Fibroblast of upper back skin (primary cell): ENCODE data around the gene OR4D6.
"Not testable (repeated sequence)": the region's sequence is repeated elsewhere in the genome, so short reads cannot be mapped to it uniquely, and the experiment has no call there.

Experiments
- DNase-seq: peaks from one replicate; pipeline ENCODE4 v3.0.0-alpha.2; 2013

Gene OR4D6

DNA sequence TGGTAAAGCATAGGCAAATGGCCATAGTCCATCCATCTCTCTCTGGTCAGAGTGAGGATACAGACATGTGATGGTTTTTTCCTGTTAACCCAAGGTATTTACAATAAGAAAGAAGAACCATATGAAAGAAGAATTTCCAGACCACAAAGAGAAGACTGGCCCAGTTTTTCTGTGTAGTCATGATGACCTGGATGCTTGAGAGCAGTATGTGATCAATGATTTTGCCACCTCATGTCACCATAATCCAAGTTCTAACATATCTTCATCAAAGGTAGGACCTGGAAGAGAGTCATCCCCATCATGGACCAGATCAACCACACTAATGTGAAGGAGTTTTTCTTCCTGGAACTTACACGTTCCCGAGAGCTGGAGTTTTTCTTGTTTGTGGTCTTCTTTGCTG lies at the start of gene OR4D6:
TSS of gene OR4D6 (plus strand) at position 301 of the 400 bp plus-strand sequence. CDS start at position 301, 0 bp downstream.
- DNase-seq, result no peak

DNA sequence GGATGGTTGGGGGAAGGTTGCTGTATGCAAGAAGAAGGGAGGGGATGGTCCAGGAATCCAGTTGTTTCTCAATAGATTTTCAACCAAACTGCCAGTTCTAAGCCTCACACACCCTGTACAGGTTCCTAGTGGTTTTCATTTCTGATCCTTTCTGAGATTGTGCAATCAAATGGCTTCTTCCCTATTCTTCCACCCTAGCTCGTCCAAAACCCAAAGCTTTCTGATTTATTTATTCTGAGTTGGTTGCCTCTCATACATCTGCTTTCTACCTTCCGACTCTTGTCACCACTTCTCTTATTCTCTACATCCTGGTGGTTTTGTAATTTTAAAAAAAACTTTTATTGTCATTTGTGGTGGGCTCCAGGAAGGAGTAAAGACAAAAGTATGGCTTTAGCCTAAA lies 43.1 kb upstream of the OR4D6 start:
- DNase-seq, result no peak

DNA sequence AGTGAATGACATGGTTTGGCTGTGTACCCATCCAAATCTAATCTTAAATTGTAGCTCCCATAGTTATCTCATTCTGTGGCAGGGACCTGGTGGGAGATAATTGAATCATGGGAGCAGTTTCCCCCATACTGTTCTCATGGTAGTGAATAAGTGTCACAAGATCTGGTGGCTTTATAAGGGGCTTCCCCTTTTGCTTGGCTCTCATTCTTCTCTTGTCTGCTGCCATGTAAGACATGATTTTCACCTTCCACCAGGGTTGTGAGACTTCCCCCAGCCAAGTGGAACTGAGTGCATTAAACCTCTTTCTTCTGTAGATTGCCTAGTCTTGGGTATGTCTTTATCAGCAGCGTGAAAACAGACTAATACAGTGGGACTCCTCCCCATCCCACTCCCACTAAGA lies 41.6 kb upstream of the OR4D6 start:
- no peak for DNase-seq

DNA sequence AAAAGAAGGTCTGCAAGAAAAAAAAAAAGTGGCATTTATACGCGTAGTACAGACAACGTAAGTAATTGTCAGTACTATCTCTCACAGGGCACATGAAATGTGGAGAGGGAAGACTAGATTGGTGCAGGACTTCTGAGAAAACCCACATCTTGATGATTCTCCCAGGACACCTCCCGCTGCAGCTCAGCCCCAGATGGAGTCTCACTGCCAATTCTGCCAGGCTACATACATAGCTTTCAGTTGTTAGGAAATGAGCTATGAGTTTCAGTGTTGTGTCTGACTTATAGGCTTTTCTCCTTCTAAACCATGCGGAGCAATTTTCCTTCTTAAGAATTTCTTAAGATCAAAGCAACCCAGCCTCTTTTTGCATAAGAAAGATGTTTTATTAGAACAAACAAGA lies 40.1 kb upstream of the OR4D6 start:
- no peak for DNase-seq

DNA sequence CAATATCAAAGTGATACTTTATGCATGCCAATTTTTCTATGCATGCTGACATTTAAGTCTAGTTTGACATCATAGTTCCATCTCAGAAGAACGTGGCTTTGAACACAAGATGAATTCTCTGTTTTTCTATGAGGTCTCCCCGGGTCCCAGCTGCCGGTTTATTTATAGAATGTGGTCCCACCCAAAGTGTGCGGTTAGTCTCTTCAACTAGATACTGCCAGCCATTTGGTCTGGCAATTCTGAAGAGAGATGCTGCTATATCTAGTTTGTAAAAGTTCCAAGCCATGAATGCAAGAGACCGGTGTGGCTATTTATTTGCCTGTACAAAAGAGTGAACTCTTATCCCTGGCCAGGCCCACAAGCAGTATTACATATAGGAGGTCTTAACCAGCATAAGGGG lies 39.7 kb upstream of the OR4D6 start:
- no peak for DNase-seq

DNA sequence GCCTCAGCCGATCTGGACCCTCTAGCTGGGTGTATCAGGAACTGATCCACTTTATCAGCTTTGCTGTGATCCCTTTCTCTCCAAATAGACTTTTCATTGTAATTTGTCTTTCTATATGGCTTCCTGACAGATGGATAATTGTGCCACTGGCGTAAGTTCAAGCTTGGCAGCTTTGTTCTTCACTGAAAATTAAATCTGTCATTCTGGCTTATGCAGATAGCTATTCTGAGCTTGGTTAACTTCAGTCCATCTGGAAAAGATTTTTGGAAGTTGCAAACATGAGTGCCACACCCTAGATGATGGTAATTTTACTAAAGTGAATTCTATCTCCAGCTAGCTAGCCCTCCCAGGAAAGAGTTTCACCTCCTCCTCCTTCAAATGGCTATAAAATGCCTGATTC lies 38.6 kb upstream of the OR4D6 start:
- DNase-seq, result no peak

DNA sequence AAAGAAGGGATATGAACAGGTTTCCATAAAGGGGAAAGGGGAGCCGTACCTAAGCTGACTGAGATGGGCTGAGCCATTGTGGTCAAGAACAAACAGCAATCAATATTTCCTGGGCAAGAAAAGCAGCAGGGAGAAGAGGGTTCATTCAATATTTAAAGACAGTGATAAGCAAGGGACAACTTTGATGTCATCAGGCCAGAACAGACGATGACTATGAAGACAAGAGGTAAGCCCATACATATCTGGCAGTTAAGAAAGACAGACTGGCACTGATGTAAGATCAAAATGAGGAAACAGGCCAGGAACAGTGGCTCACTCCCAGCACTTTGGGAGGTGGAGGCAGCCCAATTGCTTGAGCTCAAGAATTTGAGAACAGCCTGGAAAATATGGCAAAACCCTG lies 32.9 kb upstream of the OR4D6 start:
- DNase-seq, result no peak

DNA sequence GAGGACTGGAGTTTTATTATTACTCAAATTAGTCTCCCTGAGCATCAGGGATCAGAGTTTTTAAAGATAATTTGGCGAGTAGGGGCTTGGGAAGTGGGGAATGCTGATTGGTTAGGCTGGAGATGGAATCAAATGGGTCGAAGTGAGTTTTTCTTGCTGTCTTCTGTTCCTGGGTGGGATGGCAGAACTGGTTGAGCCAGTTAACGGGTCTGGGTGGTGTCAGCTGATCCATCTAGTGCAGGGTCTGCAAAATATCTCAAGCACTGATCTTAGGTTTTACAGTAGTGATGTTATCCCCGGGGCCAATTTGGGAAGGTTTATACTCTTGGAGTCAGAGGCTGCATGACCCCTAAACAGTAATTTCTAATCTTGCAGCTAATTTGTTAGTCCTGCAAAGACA lies 31.6 kb upstream of the OR4D6 start:
- DNase-seq, result no peak

DNA sequence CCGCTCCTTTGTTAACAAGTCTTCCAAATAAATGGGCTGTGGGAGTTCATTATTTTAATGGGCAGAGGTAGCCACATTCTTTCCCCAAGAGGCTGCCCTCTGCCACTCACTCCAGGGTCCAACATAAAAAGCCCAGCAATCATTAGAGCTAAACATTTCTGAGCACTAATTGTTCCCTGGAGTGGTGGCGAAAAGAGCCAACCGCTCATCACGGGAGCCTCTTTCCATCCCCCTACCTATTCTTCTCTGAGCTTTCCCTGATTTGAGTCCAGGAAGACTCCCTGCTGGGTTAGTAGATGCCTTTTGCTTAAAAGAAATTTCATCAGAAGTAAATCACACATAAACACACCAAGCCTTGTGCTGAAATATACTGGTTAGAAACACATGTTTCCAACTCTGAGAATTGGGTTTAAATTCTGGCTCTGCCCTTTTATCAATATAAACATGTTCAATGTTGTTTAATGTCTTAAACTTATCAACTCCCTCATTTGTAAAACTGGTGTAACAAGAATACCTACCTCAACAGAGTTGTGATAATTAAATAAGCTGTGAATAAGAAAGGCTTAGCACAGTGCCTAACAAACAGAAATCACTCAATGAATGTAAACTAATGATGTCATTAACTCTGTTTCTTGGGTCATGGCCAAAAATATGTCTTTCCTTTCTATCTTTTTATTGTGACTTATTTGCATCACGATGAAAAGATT lies 30.2 kb upstream of the OR4D6 start, which contains the start of gene OR5A2:
TSS of gene OR5A2 (minus strand) at position 53 of the 707 bp plus-strand sequence. CDS start 3,460 bp downstream, outside the sequence.
- DNase-seq, result peak; percentile 1

DNA sequence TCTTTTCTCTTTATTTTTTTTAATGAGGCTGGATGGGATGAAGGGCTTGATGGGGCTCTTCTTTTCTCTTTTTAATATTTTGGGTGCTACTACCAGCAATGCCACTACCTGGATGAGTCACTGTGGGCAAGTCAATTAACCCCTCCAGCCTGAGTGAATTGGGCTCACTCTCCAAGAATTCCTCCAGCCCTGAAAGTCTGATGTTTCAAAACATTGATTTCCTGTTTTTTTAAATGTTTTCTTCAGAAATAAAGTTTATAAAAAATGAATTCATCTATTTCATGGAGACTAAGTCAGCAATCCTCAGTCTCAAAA lies 29.7 kb upstream of the OR4D6 start:
- DNase-seq, result no peak

DNA sequence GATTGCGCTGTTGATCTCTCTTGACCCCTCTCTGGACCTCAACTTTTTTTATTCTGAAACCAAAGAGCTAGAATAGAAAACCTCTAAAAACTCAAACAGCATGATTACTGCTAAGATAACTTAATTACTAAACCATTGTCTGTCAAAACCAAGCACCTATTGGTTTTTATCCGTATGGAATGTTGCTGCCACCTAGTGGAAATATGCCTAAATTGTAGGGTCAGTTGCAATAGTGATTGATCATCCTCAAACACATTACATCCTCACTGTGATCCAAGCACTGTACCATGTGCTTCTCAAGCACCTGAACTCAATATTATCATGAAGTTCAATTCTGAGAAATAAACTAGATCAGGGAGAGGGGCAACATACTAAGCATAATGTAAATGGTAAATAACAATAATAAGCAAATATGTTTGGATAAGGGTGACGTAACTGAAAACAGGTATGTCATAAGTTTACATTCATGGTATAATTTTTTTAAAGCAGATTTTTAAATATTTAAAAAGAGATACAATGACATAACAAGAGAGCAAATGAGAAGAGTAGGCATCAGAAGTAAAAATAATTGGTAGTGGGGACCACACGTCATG lies 26.7 kb upstream of the OR4D6 start:
- peak; percentile 36 for DNase-seq

DNA sequence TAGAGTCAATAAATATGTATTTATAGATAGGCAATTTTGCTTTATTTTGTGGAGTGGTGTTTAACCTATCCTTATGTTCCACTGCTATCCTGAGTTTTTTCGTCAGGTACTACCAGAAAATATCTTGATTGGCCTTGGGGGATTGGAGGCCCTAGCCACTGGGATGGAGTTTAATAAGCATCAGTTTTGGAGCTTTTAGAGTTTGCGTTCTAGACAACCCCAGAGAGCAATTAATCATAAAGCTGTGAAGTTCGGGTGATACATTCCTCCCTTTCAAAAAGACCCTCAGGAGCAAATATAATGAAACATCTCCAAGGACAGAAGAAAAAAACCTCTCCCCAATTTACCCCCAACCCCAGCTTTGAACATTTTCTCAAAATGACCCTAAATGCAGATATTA lies 20.6 kb upstream of the OR4D6 start, which contains the start of gene OR5A1:
TSS of gene OR5A1 (plus strand) at position 301 of the 400 bp plus-strand sequence. CDS start 6,700 bp downstream, outside the sequence.
- DNase-seq, result no peak

DNA sequence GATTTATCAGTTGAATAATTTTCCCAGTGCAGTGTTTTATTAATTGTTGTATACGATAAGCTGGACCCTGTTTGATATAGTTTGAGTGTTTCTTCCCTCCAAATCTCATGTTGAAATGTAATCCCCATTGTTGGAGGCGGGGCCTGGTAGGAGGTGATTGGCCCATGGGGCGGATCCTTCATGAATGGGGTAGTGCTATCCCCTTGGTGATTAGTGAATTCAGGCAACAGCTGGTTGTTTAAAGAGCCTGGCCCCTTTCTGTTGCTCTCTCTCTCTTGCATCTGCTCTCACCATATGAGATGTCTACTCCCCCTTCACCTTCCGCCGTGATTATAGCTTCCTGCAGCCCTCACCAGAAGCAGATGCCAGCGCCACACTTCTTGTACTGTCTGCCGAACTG lies 19.0 kb upstream of the OR4D6 start:
- no peak for DNase-seq

DNA sequence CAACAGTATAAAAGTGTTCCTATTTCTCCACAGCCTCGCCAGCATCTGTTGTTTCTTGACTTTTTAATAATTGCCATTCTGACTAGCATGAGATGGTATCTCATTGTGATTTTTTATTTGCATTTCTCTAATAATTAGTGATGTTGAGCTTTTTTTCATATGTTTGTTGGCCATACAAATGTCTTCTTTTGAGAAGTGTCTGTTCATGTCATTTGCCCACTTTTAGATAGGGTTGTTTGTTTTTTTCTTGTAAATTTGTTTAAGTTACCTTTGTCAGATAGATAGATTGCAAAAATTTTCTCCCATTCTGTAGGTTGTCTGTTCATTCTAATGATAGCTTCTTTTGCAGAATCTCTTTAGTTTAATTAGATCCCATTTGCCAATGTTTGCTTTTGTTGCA lies 11.1 kb upstream of the OR4D6 start:
- not testable (repeated sequence) for DNase-seq

DNA sequence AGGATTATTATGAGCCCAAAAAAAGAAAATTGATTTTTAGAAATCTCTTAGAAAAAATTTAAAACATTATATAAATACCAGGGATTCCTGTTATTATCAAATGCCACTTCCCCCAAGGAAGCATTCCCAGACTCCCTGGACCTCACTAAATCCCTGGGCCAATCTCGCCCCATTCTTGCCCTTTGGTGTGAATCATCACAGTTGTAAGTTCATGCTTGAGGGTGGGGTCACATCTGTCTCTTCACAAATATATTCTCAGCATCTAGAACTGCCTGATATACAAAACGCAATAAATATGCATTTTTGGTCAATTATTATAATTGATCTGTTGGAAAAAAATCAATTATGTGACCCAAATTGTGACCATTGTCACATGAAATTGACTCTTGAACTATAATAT lies 8.3 kb upstream of the OR4D6 start:
- DNase-seq, result no peak

DNA sequence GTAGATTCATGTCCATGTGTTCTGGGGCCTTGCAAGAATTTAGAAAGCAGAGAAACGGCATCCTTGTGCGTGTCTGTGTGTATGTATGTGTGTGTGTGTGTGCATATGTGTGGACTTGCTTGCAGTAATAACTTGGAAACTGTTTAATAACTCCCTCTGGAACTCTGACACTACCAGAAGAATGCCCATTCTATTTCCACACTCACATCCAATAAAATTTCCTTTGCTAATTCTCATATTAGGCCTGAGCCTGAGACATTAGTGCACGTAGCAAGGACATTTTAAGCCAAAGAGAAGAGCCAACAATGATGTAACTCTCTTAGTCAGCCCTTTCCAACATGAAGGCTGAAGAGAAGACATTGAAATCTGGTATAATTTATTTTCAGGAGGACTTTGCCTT lies 3.2 kb downstream of the OR4D6 start:
- DNase-seq, result no peak

DNA sequence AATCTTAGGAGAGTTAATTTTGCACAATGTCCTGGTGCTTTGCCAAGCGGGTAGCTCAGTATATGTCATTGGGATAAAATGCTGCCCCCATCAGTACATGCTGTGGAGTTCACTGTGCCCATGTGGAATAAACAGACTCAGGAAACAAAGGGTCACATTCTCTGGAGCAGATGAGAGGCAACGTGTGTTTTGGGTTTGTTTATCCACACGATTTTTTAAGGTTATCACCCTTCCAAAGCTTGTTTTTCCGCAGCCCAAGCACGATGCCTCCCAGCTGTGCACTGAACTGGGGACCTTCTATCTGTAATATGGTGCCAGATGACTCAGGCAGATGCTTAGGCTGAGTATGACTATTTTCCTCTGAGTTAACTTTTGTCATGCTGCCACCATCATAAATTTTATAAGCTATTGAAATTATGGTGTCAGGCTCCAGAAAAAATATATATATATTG lies 6.5 kb downstream of the OR4D6 start:
- DNase-seq, result no peak

DNA sequence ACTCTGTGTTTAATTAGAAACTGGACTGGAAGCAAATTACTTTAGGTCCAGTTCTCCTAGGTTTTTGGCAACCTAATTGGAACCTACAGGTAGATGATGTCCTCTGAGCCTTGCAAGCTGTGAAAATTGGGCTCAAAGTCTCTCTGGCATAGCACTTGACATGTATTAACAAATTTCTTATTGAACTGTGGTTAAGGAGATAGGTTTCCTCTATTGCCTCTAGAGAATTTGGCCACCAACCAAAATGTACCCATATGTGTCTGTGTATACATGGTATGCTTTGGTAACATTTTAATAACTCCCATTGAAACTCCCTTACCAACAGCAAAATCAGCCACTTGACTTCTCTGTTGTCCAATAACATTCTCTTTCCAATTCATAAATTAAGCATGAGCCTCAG lies 16.3 kb downstream of the OR4D6 start, which contains the start of gene OR4D10:
TSS of gene OR4D10 (plus strand) at position 301 of the 400 bp plus-strand sequence. CDS start 4,115 bp downstream, outside the sequence.
- no peak for DNase-seq

DNA sequence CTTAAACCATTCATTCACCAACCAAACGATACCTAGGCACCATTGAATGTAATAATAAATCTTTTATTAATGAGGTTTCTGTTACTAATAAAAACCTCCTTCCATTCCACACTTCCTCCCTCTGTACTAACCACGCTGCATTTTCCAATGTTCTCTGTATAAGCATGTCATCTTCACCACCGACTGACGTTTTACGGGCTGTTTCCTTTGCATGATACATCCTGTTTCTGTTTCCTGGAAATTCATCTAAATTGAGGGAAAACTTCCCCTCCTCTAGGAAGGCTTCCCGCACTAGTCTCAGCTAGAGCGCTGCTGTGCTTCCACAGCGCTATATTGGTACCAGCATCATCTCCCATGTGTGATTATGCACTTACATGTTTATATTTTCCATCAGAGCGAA lies 18.4 kb downstream of the OR4D6 start:
- DNase-seq, result no peak

DNA sequence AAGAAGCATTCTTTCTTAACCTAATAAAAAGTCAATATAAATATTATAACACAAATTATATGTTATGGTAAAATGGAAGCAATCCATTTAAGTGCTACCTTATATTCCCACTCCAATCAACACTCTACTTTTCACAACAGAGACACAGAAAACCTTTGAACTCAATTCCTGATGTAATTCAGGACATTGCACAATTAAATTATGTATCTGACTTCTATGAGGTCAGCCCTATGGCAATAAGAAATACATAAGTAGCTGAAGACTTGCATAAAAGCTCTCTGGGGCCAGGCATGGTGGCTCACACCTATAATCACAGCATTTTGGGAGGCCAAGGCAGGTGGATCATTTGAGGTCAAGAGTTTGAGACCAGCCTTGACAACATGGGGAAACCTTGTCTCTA lies 23.1 kb downstream of the OR4D6 start:
- no peak for DNase-seq

DNA sequence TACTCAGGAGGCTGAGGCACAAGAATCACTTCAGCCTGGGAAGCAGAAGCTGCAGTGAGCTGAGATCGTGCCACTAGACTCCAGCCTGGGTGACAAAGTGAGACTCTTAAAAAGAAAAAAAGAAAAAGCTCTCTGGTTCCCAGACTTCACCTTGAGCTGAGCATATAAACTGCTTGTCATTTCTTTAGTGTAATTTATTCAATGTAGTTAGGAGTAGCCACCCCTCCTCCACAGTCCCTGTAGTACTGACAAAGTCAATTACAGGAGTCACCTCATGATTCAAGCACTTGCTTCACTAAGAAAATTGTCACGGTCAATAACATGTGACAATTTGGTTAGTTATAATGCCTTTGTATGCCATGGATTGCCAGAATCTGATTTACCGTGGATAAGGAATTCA lies 23.6 kb downstream of the OR4D6 start:
- DNase-seq, result no peak

DNA sequence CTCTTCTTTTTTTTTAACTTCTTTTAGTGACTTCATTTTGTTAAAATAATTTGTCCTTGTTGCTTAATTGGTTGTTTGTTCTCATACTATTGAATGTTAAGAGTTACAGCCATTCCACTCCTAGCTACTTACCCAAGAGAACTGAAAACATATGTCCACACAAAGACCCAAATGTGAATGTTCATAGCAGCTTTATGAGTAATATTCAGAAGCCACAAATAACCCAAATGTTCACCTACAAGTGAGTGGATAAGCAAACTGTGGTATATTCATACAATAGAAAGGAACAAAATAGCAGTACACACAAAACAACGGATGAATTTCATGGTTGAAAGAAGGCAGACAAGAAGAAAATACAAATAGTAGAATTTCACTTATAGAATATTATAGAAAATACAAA lies 45.2 kb downstream of the OR4D6 start:
- no peak for DNase-seq

DNA sequence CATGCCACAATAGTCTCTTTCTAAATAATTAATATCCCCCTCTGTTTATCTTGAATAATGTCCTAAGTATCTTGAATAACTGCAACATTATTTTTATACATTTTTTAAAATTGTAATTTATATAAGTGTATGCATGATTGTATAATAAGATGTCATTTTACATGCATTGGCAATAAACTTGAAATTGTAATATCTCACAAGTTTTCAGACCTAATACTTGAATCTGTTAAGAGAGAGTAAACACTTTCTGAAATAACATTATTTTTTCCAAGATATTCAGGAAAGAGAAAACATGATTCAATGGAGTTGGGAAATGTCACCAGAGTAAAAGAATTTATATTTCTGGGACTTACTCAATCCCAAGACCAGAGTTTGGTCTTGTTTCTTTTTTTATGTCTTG lies 46.5 kb downstream of the OR4D6 start, which contains the start of gene OR4D11:
TSS of gene OR4D11 (plus strand) at position 301 of the 400 bp plus-strand sequence. CDS start at position 301, 0 bp downstream.
- DNase-seq, result no peak
